Fibroblast of skin of abdomen (primary cell): ENCODE data around the gene PPT2.
A peak's percentile ranks its signal among the peaks of the same experiment; 100 is the strongest.
"Not testable (repeated sequence)": the region's sequence is repeated elsewhere in the genome, so short reads cannot be mapped to it uniquely, and the experiment has no call there.

Experiments used
- DNase-seq: peaks from one replicate; pipeline ENCODE4 v3.0.0-alpha.2; 2013

Gene PPT2

GRCh38 chr6:32177788-32178546, 24.0 kb downstream of the PPT2 start, which contains the start of gene RNF5:
Gene RNF5, plus strand, starts transcription at chr6:32178405. Its CDS starts 107 bp downstream, at chr6:32178512.
- peak; percentile 100 for DNase-seq

- no peak for DNase-seq
Measured at GRCh38 chr6:32178547-32179440, 24.9 kb downstream of the PPT2 start.

- no peak for DNase-seq
Measured at GRCh38 chr6:32179766-32180405, 25.9 kb downstream of the PPT2 start.

DNA sequence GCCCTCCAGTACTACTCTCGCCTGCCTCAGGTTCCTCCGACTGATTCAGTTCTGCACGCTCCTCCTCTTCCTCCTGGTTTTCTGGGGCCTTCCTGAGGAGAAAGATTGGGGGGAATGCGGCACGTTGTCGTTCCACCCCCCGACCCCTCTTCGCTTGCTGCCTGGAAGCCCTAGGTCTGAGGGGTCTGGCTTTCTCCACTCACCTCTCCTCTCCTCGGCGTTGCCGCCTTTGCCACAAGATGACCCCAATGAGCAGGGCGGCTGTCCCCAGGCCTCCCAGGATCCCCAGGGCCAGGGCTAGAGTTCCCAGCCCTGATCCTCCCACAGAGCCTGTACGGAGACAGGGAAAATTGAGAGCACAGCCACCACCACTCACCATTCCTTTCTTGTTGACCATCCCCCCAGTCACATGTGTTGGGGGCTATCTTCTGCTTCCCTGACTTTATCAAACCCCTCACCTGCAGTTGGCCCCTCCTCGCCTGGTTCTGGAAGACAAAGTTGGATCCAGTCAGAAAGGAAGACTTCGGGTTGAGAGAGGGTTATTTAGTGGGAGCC, 27.3 kb downstream of the PPT2 start:
- no peak for DNase-seq

DNA sequence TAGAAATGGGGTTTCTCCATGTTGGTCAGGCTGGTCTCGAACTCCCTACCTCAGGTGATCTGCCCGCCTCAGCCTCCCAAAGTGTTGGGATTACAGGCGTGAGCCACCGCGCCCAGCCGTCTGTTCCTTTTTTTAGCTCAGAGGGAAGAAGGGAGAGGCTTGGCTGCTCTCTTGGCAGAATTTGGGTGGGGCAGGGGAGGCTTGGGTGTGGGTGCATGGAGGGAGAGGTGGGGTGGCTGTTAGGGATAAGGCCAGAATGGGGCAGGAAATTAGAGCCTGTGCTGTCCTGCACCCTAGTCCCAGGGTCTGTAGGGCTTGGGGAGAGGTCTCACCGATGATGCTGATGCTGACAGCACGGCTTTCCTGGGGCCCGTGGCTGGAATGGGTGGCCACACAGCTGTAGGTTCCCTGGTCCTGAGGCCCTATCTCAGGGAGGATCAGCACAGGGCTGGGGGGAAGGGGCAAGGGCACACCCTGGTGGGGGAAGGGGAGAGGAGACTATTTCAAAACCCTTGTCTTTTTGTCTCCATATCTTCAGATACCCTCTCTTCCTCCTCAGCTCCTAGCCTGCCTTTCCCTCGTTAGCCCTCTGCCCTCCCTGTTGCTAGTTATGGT, 28.1 kb downstream of the PPT2 start:
- no peak for DNase-seq

DNA sequence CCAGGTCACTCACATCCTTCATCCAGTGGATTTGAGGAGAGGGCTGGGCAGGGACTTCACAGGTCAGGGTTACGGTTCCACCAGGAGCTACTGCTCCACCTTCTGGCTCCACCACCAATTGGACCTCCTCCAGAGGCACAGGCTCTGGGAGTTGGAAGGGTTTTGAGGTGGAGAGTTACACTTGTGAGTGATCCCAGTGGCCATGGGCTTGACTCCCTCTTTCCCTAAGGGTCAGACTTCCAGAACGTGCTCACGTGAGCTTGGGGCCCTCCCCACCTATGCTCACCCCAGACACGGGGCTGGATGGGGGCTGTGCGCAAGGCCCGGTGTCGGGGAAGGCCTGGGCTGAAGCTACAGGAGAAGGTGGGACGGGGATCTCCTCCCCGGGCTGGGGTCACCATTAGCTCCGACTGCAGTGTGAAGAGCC, 28.6 kb downstream of the PPT2 start:
- DNase-seq: no peak

- DNase-seq: no peak
Measured at GRCh38 chr6:32183030-32183429, 29.1 kb downstream of the PPT2 start.

DNA sequence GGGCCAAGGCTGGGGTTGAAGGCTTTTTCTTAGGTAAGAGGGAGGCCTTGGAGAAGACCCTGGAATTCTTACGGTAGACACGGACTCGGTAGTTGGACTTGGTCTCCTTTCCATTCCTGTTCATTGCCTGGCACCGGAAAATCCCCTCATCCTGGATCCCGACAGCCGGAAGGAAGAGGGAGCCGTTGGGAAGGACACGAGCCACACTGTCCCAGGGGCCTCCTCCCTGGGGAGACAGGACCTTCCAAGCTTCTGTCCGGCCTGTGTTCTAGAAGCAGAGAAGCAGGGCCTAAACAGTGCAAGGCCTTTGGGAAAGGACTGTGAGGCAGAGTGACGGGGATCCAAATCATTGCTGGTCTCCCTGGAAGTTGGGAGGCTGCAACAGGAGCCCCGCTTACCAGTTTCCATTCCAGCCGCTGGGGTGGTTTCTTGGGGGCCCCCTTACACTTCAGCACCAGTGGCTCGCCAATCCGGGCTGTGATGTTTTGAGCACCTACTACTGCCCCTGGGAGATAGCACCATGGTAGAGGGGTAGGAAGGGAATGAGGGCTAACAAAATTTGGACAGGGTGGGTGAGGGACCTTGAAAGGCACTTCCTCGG, 29.6 kb downstream of the PPT2 start:
- no peak for DNase-seq

DNA sequence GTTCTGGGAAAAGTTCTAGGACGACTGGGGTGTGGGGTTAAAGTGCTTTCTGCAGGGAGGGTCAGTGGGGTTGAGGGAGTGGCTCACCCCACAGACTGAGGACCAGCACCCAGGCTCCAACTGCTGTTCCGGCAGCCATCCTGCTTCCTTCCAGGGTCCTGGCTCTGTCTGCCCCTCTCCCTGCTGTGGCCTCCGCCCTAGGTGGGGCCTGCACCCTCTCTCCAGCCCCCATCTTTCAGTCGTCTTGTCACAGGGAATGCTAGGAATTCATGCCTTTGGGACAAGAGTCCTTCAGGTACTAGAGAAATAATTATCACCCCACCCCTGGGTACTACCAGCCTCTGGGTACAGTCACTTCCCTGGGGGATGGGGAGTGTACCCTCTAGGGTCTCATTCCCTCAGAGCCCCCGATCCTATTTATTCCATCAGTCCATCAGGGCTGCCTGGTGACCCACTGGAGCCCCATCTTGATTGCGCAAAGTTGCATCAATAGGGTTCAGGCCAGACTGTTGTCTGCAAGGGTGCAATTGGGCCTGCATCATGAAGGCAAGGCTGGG, 30.2 kb downstream of the PPT2 start, which contains the start of gene AGER:
Gene AGER, minus strand, starts transcription at position 170 of the 557 bp plus-strand sequence. Its CDS starts 31 bp downstream, at position 139.
- DNase-seq: no peak

- peak; percentile 87 for DNase-seq
Measured at GRCh38 chr6:32185681-32186131, 31.8 kb downstream of the PPT2 start.

GRCh38 chr6:32186151-32186840, 32.4 kb downstream of the PPT2 start:
- not testable (repeated sequence) for DNase-seq

DNA sequence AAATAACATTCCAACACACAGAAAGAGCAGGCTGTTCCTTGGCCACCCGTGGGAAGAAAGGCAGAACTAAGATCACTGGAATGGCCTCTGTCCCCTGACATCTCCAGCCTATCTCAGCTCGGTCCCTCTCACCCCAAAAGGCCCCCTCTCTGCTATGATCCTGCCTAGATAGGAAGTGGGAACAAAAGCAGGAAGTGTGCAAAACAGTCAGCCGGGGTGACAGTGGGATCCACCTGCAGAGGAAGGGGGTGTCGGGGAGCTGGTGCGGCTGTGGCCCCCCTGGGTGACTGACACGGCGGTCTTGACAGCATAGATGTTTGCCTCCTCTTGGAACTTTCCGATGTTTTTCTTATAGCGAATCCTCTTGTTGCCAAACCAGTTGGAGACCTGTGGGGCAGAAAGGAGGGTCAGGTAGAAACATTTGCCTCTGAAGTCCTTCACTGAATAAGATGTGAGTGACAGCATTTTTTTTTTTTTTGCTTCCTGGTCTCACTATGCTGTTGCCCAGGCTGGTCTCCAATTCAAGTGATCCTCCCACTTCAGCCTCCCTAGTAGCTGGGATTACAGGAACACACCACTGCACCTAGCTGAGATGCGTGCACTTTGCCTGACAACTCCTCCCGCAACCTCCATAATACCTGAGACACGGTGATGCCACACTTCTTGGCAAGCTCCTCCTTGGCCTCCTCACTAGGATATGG, 33.2 kb downstream of the PPT2 start:
- DNase-seq: no peak

- DNase-seq: not testable (repeated sequence)
Measured at GRCh38 chr6:32187725-32188380, 33.9 kb downstream of the PPT2 start.

DNA sequence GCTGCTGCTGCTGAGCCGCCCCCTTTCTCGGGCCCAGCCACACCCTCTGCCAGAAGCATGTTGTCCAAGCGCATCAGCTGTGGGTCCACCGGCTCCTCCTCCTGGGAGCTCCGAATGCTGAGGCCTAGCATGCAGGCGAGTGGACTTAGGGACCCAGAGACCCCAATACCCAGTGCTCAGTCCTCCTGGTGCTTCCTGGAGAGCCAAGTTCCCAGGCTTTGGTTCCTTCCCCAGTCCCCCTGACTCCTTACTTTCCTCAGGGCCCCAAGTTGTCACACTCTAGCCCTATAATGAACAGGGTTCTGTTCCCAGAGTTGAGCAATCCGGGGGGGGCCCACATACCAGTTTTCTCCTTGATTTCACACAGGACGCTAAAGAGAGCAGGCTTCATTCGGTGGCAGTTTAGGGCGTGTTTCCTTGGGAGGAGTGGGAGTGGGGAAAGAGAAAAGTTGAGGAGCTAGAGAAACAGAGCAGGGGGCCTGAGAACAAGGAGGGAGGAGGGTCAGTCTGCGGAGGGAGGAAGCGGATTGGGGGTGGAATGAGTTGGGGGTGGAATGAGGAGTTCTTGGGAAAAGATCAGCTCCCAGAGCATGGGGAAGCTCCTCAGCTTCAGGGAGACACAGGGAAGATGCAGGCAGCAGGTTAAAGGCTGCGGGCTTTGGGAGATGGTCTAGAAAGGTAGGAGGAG, 34.6 kb downstream of the PPT2 start:
- DNase-seq: peak; percentile 16

- no peak for DNase-seq
Measured at GRCh38 chr6:32189069-32189741, 35.3 kb downstream of the PPT2 start.

- DNase-seq: no peak
Measured at GRCh38 chr6:32189742-32190053, 35.8 kb downstream of the PPT2 start.

- peak; percentile 94 for DNase-seq
Measured at GRCh38 chr6:32190054-32190851, 36.3 kb downstream of the PPT2 start, which contains the start of gene PBX2. Gene PBX2, minus strand, starts transcription at chr6:32190202. Its CDS starts 287 bp downstream, at chr6:32189915.
